CD4-positive, alpha-beta T cell (primary cell): ENCODE results near the gene METTL15. TPM values are rescaled to one million over a fixed set of nuclear protein-coding genes. Genes with fewer than 3 reads are reported as not detected.

Experiments used
- ATAC-seq: fragments of 200-7000 bp; cut with Tn5 transposase; one replicate; pipeline ENCODE4 v1.10.0; 2022; ENCODE audit warnings: mild to moderate bottlenecking; ENCODE audit not compliant: poor library complexity
- CTCF ChIA-PET: fragments of 350-600 bp; sonication (Branson Sonifier 250); formaldehyde crosslinking; loops from one replicate; lab custom pipeline; 2021; ENCODE audit warnings: antibody characterized with exemption, inconsistent platforms; lab: Charles Lee
- POLR2A ChIA-PET: fragments of 350-600 bp; sonication (Branson Sonifier 250); formaldehyde crosslinking; loops from one replicate; lab custom pipeline; 2021; ENCODE audit warnings: antibody characterized with exemption, inconsistent platforms; lab: Charles Lee
- DNase-seq, 14 experiments: peaks; one replicate each; pipeline ENCODE4 v3.0.0-alpha.2; 2013 to 2020; ENCODE audit warnings: mixed read lengths in 2 of 14
- H3K27ac ChIP-seq, 2 donors: one replicate each; pipeline versions ENCODE4 v1.5.1 to v1.7.0; 2013; ENCODE audit warnings: low read length in 2 of 2, low read depth in 1 of 2, mild to moderate bottlenecking in 1 of 2
- H3K27me3 ChIP-seq, 2 experiments: 1 replicate in 1 of 2; 2 replicates in 1 of 2; pipeline versions ENCODE4 v1.6.1 to v1.7.0; 2013; ENCODE audit warnings: low read length in 2 of 2, control low read depth in 1 of 2, mild to moderate bottlenecking in 1 of 2, moderate library complexity in 1 of 2; ENCODE audit not compliant: insufficient read depth in 2 of 2, control insufficient read depth in 1 of 2
- H3K36me3 ChIP-seq: one replicate; pipeline ENCODE4 v1.6.1; 2013; ENCODE audit warnings: low read length, control low read depth; ENCODE audit not compliant: insufficient read depth
- H3K4me1 ChIP-seq: one replicate; pipeline ENCODE4 v1.6.1; 2013; ENCODE audit warnings: low read length, control low read depth; ENCODE audit not compliant: insufficient read depth
- H3K4me3 ChIP-seq: one replicate; pipeline ENCODE4 v1.5.1; 2013; ENCODE audit warnings: mild to moderate bottlenecking, low read length, moderate library complexity
- H3K9me3 ChIP-seq, 2 experiments: 1 replicate in 1 of 2; 2 replicates in 1 of 2; pipeline versions ENCODE4 v1.6.1 to v1.7.0; 2013; ENCODE audit warnings: low read length in 2 of 2, mild to moderate bottlenecking in 2 of 2, control low read depth in 1 of 2, moderate library complexity in 1 of 2; ENCODE audit not compliant: control insufficient read depth in 1 of 2, insufficient read depth in 1 of 2
- H3K27ac Mint-ChIP-seq: one replicate; pipeline ENCODE4 v1.8.0; 2020; ENCODE audit warnings: mixed read lengths
- H3K27me3 Mint-ChIP-seq: one replicate; pipeline ENCODE4 v1.8.0; 2021; ENCODE audit warnings: mixed read lengths
- H3K36me3 Mint-ChIP-seq: one replicate; pipeline ENCODE4 v1.8.0; 2021; ENCODE audit warnings: low read depth, mixed read lengths
- H3K4me1 Mint-ChIP-seq: one replicate; pipeline ENCODE4 v1.8.0; 2021; ENCODE audit warnings: low read depth, mixed read lengths
- H3K4me3 Mint-ChIP-seq: one replicate; pipeline ENCODE4 v1.8.0; 2020; ENCODE audit warnings: mild to moderate bottlenecking, mixed read lengths
- H3K9me3 Mint-ChIP-seq: one replicate; pipeline ENCODE4 v1.8.0; 2020; ENCODE audit warnings: mixed read lengths
- CTCF ChIP-seq: fragments of 200-600 bp; IDR thresholded peaks from one replicate; pipeline ENCODE4 v1.8.0; 2022; ENCODE audit warnings: antibody characterized with exemption, mild to moderate bottlenecking
- intact Hi-C, 2 experiments: fragments of 100-400 bp; cut with DNase I in 1 of 2; cut with micrococcal nuclease in 1 of 2; formaldehyde crosslinking; loops; one replicate each; pipeline versions ENCODE4 v1.15.1 to v1.9.0; 2023 to 2025; cut with DNase I, micrococcal nuclease
- total RNA-seq, 174 experiments: library from RNA in 2 of 174; stranded (reverse) in 2 of 174; gene quantifications; one replicate each; pipeline ENCODE4 v1.2.3 and lab custom pipeline; 2021 to 2026

METTL15 gene
- total RNA-seq, 2 experiments from 2014 or later = 3.5 to 4.4 TPM

GRCh38 chr11:28114731-28115130 is 6.5 kb downstream of the METTL15 start:
- Mint-ChIP-seq H3K27me3 (no peaks in the 10 kb centered on the region), H3K4me3 (no peak overlapping the region), H3K27ac (no peak overlapping the region), H3K4me1 (peaks cover 66% of the 10 kb centered on the region), H3K36me3 (peaks cover 59% of the 10 kb centered on the region), H3K9me3 (no peaks in the 10 kb centered on the region)
- TF ChIP-seq CTCF = no peak
- intact Hi-C loops = no loop called here
- H3K4me3 ChIP-seq = no peak overlapping the region
- H3K27ac ChIP-seq = no peak overlapping the region
- ATAC-seq (no peak), DNase-seq (no peak)
- H3K4me1 ChIP-seq = peaks cover 9% of the 10 kb centered on the region
- POLR2A ChIA-PET = no interaction called here
- H3K36me3 ChIP-seq = peaks cover 17% of the 10 kb centered on the region
- CTCF ChIA-PET = no interaction called here
- H3K27me3 ChIP-seq = no peaks in the 10 kb centered on the region
- H3K9me3 ChIP-seq = no peaks in the 10 kb centered on the region

DNA sequence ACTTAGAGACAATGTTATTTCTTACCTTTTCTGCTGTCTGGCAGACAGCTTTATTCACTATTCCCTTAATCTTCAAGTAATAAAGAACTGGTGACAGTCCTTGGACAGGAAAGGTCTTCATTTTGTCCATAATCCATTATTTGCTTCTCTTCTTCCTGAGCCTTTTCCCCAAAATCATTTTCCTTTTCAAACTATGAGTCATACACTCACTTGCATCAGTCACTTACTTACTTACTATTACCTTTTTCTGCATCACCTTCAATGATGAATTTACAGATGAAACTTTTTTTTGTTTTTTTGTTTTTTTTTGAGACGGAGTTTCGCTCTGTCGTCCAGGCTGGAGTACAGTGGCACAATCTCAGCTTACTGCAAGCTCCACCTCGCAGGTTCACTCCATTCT is 9.5 kb downstream of the METTL15 start:
- no peaks in the 10 kb centered on the region for H3K4me1 ChIP-seq
- no peaks in the 10 kb centered on the region for H3K27me3 ChIP-seq
- no peak for TF ChIP-seq CTCF
- POLR2A ChIA-PET = interaction anchor here (1.0 kb wide), 1 partner anchor 8 kb away, joined by 3 read pairs; no protein-coding TSS in a partner anchor
- H3K4me3 Mint-ChIP-seq = no peak overlapping the region
- H3K36me3 ChIP-seq = peaks cover 17% of the 10 kb centered on the region
- no peak overlapping the region for H3K27ac Mint-ChIP-seq
- no peak overlapping the region for H3K4me3 ChIP-seq
- no peaks in the 10 kb centered on the region for H3K9me3 ChIP-seq
- H3K36me3 Mint-ChIP-seq = peaks cover 39% of the 10 kb centered on the region
- intact Hi-C loops = no loop called here
- H3K27ac ChIP-seq = no peak overlapping the region
- no peaks in the 10 kb centered on the region for H3K27me3 Mint-ChIP-seq
- peaks cover 43% of the 10 kb centered on the region for H3K4me1 Mint-ChIP-seq
- CTCF ChIA-PET = no interaction called here
- ATAC-seq (no peak), DNase-seq (no peak)
- H3K9me3 Mint-ChIP-seq = no peaks in the 10 kb centered on the region

DNA sequence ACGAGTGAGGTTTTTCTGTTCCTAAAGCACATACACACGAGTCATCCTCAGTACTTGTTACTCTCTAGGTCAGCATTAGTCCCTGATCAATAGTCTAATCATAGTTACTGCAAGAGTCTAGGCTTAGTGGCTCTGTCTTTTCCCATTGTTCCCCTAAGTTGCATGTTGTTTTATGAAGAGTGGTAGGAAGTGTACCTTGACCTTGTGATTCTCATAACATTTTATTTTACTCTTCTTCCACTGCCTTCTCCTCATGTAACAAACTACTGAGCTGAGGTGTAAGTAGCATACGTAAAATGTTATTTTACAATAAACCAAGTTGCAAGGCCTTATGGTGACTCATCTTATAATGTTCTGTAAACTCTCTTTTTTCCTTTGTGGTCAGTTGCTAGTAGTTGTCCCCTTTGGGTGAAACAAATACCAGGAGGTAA is 15.0 kb downstream of the METTL15 start:
- no peaks in the 10 kb centered on the region for H3K4me1 ChIP-seq
- H3K36me3 Mint-ChIP-seq = peaks cover 43% of the 10 kb centered on the region
- ATAC-seq (no peak), DNase-seq (no peak)
- H3K36me3 ChIP-seq = peaks cover 13% of the 10 kb centered on the region
- ChIA-PET POLR2A (no interaction called here), CTCF (no interaction called here)
- H3K27ac ChIP-seq = no peak overlapping the region
- H3K27me3 Mint-ChIP-seq = no peaks in the 10 kb centered on the region
- no peaks in the 10 kb centered on the region for H3K9me3 ChIP-seq
- TF ChIP-seq CTCF = no peak
- H3K9me3 Mint-ChIP-seq = no peaks in the 10 kb centered on the region
- no peak overlapping the region for H3K27ac Mint-ChIP-seq
- intact Hi-C loops = no loop called here
- H3K27me3 ChIP-seq = no peaks in the 10 kb centered on the region
- no peak overlapping the region for H3K4me3 Mint-ChIP-seq
- no peak overlapping the region for H3K4me3 ChIP-seq
- peaks cover 16% of the 10 kb centered on the region for H3K4me1 Mint-ChIP-seq
